Panc1 (cell line): ENCODE data around the gene LRRC27.

ENCODE experiments used
- POLR2AphosphoS5 ChIP-seq: IDR thresholded peaks from 2 replicates; pipeline ENCODE4 v1.6.1; 2012; ENCODE audit warnings: mild to moderate bottlenecking, low read depth, low read length, moderate library complexity
- SIN3A ChIP-seq: IDR thresholded peaks from 2 replicates; pipeline ENCODE4 v1.6.1; 2012; ENCODE audit warnings: low read depth, mild to moderate bottlenecking, low read length, moderate library complexity, borderline replicate concordance; ENCODE audit not compliant: insufficient read depth
- TCF7L2 ChIP-seq: IDR thresholded peaks from 2 replicates; pipeline ENCODE4 v1.6.1; 2011; ENCODE audit warnings: mild to moderate bottlenecking, low read depth, low read length, inconsistent platforms
- TF ChIP-seq, protein P1 (sequence below): fragments of 450-650 bp; IDR thresholded peaks from 2 replicates; pipeline ENCODE4 v1.5.1; 2017; ENCODE audit warnings: mild to moderate bottlenecking
- TF ChIP-seq, protein P2 (sequence below), 2 experiments: IDR thresholded peaks; 2 replicates each; pipeline ENCODE4 v1.6.1; 2011 to 2012; ENCODE audit warnings: low read depth in 2 of 2, control low read depth in 1 of 2, low read length in 1 of 2, mild to moderate bottlenecking in 1 of 2, moderate library complexity in 1 of 2; ENCODE audit not compliant: insufficient read depth in 1 of 2

DNA sequence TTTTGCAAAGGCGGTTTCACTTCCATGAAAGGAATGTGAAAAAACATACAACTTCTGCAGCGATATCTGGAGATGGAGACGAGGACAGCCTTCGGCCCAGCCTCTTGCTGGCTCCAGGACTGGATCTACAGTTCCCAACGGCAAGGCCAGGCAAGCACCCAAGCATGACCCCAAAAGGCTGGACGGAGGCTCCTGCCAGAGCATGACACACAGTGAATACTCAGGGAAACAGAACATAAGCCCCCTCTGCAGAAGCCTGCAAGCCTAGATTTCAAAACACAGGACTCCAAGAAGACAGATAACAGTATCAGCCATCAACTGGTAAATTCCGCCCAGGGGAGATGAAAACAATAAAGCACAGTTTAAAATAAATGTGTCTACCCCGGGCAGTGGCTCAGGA is 3.3 kb upstream of the LRRC27 start:
- TF ChIP-seq, protein P1, sequence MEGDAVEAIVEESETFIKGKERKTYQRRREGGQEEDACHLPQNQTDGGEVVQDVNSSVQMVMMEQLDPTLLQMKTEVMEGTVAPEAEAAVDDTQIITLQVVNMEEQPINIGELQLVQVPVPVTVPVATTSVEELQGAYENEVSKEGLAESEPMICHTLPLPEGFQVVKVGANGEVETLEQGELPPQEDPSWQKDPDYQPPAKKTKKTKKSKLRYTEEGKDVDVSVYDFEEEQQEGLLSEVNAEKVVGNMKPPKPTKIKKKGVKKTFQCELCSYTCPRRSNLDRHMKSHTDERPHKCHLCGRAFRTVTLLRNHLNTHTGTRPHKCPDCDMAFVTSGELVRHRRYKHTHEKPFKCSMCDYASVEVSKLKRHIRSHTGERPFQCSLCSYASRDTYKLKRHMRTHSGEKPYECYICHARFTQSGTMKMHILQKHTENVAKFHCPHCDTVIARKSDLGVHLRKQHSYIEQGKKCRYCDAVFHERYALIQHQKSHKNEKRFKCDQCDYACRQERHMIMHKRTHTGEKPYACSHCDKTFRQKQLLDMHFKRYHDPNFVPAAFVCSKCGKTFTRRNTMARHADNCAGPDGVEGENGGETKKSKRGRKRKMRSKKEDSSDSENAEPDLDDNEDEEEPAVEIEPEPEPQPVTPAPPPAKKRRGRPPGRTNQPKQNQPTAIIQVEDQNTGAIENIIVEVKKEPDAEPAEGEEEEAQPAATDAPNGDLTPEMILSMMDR = no peak
- no peak for TF ChIP-seq POLR2AphosphoS5
- no peak for TF ChIP-seq TCF7L2
- TF ChIP-seq, protein P2, sequence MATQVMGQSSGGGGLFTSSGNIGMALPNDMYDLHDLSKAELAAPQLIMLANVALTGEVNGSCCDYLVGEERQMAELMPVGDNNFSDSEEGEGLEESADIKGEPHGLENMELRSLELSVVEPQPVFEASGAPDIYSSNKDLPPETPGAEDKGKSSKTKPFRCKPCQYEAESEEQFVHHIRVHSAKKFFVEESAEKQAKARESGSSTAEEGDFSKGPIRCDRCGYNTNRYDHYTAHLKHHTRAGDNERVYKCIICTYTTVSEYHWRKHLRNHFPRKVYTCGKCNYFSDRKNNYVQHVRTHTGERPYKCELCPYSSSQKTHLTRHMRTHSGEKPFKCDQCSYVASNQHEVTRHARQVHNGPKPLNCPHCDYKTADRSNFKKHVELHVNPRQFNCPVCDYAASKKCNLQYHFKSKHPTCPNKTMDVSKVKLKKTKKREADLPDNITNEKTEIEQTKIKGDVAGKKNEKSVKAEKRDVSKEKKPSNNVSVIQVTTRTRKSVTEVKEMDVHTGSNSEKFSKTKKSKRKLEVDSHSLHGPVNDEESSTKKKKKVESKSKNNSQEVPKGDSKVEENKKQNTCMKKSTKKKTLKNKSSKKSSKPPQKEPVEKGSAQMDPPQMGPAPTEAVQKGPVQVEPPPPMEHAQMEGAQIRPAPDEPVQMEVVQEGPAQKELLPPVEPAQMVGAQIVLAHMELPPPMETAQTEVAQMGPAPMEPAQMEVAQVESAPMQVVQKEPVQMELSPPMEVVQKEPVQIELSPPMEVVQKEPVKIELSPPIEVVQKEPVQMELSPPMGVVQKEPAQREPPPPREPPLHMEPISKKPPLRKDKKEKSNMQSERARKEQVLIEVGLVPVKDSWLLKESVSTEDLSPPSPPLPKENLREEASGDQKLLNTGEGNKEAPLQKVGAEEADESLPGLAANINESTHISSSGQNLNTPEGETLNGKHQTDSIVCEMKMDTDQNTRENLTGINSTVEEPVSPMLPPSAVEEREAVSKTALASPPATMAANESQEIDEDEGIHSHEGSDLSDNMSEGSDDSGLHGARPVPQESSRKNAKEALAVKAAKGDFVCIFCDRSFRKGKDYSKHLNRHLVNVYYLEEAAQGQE (IDR thresholded peaks at IDR 0.05; ENCODE audit: insufficient read depth in 1 of 2, low read depth in 2 of 2, low read length in 1 of 2) = no peak
- TF ChIP-seq SIN3A = no peak
